ENCODE measurements around the gene KCNG1. TPM values are rescaled to one million over a fixed set of nuclear protein-coding genes. Genes with fewer than 3 reads are reported as not detected.
"Not testable (repeated sequence)": the region's sequence is repeated elsewhere in the genome, so short reads cannot be mapped to it uniquely, and the experiment has no call there.

KCNG1 gene
- total RNA-seq, 1 donor from 2014 or later, result 3.6 TPM

- no peaks in the 10 kb centered on the region for H3K4me1 Mint-ChIP-seq (ENCODE audit: low read depth, unreplicated experiment)
- peaks cover 2% of the 10 kb centered on the region for H3K27me3 Mint-ChIP-seq (ENCODE audit: unreplicated experiment)
Observed at GRCh38 chr20:51058017-51058416, 35.1 kb upstream of the KCNG1 start.

DNA sequence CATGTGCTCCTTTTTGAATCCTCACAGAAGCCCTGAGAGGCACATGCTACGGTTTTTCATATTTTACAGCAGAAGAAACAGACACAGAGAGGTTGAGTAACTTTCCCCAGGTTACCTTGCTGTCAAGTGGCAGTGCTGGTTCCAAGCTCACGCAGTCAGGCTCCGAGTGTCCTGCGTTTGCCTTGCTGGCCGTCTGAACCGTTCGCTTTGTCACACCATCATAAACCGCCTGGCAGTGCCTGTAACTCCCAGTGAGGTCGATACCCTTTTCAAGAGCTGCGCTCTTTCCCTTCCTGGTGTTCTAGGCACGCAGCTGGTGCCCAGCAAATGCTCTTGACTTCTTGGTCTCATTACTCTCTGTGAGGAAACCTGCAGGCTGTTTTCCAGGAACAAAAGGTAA lies 31.3 kb upstream of the KCNG1 start:
- H3K4me1 Mint-ChIP-seq (ENCODE audit: low read depth, unreplicated experiment), result no peaks in the 10 kb centered on the region
- no peak overlapping the region for H3K27ac Mint-ChIP-seq (ENCODE audit: unreplicated experiment)
- H3K4me3 Mint-ChIP-seq (ENCODE audit: unreplicated experiment), result no peak overlapping the region
- H3K9me3 Mint-ChIP-seq (ENCODE audit: unreplicated experiment), result no peaks in the 10 kb centered on the region
- DNase-seq, result no peak
- H3K36me3 Mint-ChIP-seq (ENCODE audit: unreplicated experiment), result no peaks in the 10 kb centered on the region
- TF ChIP-seq, protein P1, sequence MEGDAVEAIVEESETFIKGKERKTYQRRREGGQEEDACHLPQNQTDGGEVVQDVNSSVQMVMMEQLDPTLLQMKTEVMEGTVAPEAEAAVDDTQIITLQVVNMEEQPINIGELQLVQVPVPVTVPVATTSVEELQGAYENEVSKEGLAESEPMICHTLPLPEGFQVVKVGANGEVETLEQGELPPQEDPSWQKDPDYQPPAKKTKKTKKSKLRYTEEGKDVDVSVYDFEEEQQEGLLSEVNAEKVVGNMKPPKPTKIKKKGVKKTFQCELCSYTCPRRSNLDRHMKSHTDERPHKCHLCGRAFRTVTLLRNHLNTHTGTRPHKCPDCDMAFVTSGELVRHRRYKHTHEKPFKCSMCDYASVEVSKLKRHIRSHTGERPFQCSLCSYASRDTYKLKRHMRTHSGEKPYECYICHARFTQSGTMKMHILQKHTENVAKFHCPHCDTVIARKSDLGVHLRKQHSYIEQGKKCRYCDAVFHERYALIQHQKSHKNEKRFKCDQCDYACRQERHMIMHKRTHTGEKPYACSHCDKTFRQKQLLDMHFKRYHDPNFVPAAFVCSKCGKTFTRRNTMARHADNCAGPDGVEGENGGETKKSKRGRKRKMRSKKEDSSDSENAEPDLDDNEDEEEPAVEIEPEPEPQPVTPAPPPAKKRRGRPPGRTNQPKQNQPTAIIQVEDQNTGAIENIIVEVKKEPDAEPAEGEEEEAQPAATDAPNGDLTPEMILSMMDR (IDR thresholded peaks at IDR 0.05; ENCODE audit: partially characterized antibody, unreplicated experiment), result no peak
- peaks cover 2% of the 10 kb centered on the region for H3K27me3 Mint-ChIP-seq (ENCODE audit: unreplicated experiment)

More at GRCh38 chr20:51058017-51058416, 35.1 kb upstream of the KCNG1 start:
- Mint-ChIP-seq H3K36me3 (ENCODE audit: unreplicated experiment) (no peaks in the 10 kb centered on the region), H3K27ac (ENCODE audit: unreplicated experiment) (no peak overlapping the region), H3K4me3 (ENCODE audit: unreplicated experiment) (no peak overlapping the region), H3K9me3 (ENCODE audit: unreplicated experiment) (no peaks in the 10 kb centered on the region)
- TF ChIP-seq, protein P1 (IDR thresholded peaks at IDR 0.05; ENCODE audit: partially characterized antibody, unreplicated experiment), result no peak
- DNase-seq, result no peak

GRCh38 chr20:51050531-51051075 lies 27.7 kb upstream of the KCNG1 start:
- Mint-ChIP-seq H3K9me3 (ENCODE audit: unreplicated experiment) (no peaks in the 10 kb centered on the region), H3K4me1 (ENCODE audit: low read depth, unreplicated experiment) (no peaks in the 10 kb centered on the region), H3K36me3 (ENCODE audit: unreplicated experiment) (no peaks in the 10 kb centered on the region), H3K4me3 (ENCODE audit: unreplicated experiment) (no peak overlapping the region), H3K27ac (ENCODE audit: unreplicated experiment) (no peak overlapping the region), H3K27me3 (ENCODE audit: unreplicated experiment) (peaks cover 2% of the 10 kb centered on the region)
- TF ChIP-seq, protein P1 (IDR thresholded peaks at IDR 0.05; ENCODE audit: partially characterized antibody, unreplicated experiment), result no peak
- DNase-seq, result no peak

GRCh38 chr20:51046021-51046985 lies 23.4 kb upstream of the KCNG1 start:
- TF ChIP-seq, protein P1 (IDR thresholded peaks at IDR 0.05; ENCODE audit: partially characterized antibody, unreplicated experiment), result no peak
- H3K27ac Mint-ChIP-seq (ENCODE audit: unreplicated experiment), result no peak overlapping the region
- H3K36me3 Mint-ChIP-seq (ENCODE audit: unreplicated experiment), result no peaks in the 10 kb centered on the region
- H3K27me3 Mint-ChIP-seq (ENCODE audit: unreplicated experiment), result no peaks in the 10 kb centered on the region
- no peaks in the 10 kb centered on the region for H3K4me1 Mint-ChIP-seq (ENCODE audit: low read depth, unreplicated experiment)
- H3K9me3 Mint-ChIP-seq (ENCODE audit: unreplicated experiment), result no peaks in the 10 kb centered on the region
- H3K4me3 Mint-ChIP-seq (ENCODE audit: unreplicated experiment), result no peak overlapping the region
- no peak for DNase-seq

DNA sequence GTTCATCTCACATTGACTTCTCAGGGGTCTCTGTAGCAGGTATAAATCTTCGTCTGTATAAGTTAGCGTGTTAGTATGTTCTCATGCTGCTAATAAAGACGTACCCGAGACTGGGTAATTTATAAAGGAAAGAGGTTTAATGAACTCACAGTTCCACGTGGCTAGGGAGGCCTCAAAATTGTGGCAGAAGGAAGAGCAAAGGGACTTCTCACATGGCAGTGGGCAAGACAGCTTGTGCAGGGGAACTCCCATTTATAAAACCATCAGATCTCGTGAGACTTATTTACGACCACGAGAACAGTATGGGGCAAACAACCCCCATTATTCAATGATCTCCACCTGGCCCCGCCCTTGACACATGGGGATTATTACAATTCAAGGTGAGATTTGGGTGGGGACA lies 22.6 kb upstream of the KCNG1 start:
- H3K4me1 Mint-ChIP-seq (ENCODE audit: low read depth, unreplicated experiment); H3K9me3 Mint-ChIP-seq (ENCODE audit: unreplicated experiment); H3K27me3 Mint-ChIP-seq (ENCODE audit: unreplicated experiment); H3K4me3 Mint-ChIP-seq (ENCODE audit: unreplicated experiment); H3K36me3 Mint-ChIP-seq (ENCODE audit: unreplicated experiment); H3K27ac Mint-ChIP-seq (ENCODE audit: unreplicated experiment); DNase-seq: not testable (repeated sequence)

All from glutamatergic neuron (in vitro differentiated cells).